Stimulated activated CD8-positive, alpha-beta memory T cell treated with anti-CD3 and anti-CD28 coated beads, Interleukin-7, amount 100 ng/mL, for 4 hours (primary cell): ENCODE results near the gene SCAANT1.

Experiments used
- DNase-seq, 2 donors: peaks; one replicate each; pipeline ENCODE4 v3.0.0-alpha.2; 2020; ENCODE audit warnings: low read depth in 2 of 2

SCAANT1 gene

GRCh38 chr3:63864008-63864964, 47.9 kb downstream of the SCAANT1 start:
- DNase-seq, result peak; percentile 13 to 54

DNA sequence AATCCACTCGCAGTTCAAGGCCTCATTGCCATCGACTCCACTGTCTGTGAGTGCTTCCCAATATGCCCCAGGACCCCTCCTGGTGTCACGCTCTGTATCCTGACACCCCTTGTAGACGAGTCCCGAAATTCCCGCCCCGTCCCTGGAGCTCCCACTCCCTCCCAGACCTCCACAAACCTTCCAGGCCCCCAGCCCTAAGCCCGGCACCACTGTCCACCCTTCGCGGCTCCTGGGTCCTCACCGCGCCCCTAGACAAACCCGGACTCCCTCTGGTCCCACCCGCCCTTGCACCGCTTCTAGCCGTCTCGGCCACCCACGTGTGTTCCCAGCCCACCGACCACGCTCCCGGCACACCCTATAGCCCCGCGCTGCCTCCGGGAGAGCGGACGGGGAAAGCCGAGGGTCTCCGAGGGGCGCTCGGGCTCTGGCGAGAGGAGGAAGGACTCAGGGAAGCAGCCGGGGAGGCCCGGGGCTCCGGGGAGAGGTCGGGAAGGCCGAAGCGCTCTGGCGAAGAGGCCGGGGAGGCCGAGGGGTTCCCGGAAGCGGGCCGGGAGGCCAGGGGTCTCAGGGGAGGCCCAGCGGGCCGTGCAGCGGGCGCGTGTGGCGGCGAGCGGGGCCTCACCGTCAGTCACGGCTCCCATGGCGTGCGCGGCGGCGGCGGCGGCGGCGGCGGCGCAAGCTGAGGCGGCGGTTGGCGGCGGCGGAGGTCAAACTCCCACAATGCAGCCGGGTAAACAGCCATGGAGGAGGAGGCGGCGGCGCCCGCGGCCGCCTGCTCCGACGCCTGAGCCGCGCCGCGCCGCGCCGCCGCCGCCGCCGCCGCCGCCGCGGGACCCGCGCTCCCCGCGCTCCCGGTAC, 48.8 kb downstream of the SCAANT1 start, which contains the start of the genes ATXN7 and THOC7:
ATXN7 (plus strand) TSS at position 718 of the 858 bp plus-strand sequence. CDS start 48,732 bp downstream, outside the sequence.
THOC7 (minus strand) TSS at position 656 of the 858 bp plus-strand sequence; CDS start at position 641, 15 bp downstream.
- peak; percentile 23 to 62 for DNase-seq

GRCh38 chr3:63862804-63863149, 49.4 kb downstream of the SCAANT1 start:
- DNase-seq, result no peak
